Stimulated activated CD4-positive, alpha-beta T cell treated with anti-CD3 and anti-CD28 coated beads, Interleukin-15, amount 100 ng/mL, for 24 hours (primary cell): ENCODE results near the gene CFAP73.
"Not testable (repeated sequence)": the region's sequence is repeated elsewhere in the genome, so short reads cannot be mapped to it uniquely, and the experiment has no call there.

Experiments used
- DNase-seq: peaks from one replicate; pipeline ENCODE4 v3.0.0-alpha.2; 2020

CFAP73 gene

DNA sequence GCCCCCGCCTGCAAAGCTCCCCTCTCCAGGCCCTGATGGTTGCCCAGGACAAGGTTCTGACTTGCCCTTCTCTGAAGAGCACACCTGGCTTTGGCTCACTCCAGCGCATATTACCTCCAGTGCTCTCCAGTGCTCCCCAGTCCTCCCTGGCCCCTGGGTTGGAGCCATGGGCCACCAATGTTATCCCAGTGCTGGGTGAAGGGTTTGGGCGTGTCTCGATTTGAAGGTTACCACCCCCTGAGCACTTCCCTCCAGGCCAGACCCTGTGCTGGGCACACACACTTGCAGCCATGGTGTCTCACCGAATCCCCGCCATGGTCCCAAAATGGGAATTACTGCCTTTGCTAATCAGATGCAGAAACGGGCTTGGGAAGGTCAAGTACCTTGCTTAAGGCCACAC is 47.1 kb downstream of the CFAP73 start:
- no peak for DNase-seq

DNA sequence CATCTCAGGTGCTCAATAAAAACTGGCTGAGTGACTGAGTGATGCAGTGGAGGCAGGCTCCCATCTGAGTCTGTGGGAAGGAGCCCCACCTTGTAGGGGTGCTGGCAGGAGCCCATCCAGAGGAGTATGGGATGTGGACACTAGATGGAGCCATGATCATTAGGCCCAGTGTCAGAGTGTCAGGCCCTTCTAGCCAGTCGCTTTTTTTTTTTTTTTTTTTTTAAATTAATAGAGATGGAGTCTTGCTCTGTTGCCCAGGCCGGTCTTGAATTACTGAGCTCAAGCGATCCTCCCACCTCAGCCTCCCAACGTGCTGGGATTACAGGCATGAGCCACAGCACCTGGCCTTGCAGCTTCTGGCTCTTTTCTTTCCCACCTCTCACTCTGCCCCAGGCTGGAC is 47.5 kb downstream of the CFAP73 start:
- DNase-seq, result peak; percentile 68

DNA sequence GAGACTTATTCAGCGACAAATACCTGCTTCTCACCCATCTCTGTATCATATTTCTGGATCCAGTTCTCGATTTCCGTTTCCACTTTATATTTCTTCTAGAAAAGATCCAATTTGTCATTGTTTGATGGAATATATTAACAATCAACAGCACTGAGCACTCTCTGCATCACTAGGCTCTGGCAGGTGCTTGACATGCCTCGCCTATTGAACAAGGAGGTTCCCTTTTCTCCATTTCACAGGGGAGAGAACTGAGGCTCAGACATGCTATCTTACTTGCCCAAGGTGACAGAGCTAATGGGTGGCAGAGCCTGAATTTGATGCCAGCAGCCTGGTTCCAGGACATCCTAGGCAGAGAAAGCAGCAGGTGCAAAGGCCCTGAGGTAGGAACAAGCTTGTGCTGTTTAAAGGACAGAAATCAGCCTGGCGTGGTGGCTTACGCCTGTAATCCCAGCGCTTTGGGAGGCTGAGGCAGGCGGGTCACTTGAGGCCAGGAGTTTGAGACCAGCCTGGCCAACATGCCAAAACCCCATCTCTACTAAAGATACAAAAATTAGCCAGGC is 48.1 kb downstream of the CFAP73 start:
- no peak for DNase-seq

DNA sequence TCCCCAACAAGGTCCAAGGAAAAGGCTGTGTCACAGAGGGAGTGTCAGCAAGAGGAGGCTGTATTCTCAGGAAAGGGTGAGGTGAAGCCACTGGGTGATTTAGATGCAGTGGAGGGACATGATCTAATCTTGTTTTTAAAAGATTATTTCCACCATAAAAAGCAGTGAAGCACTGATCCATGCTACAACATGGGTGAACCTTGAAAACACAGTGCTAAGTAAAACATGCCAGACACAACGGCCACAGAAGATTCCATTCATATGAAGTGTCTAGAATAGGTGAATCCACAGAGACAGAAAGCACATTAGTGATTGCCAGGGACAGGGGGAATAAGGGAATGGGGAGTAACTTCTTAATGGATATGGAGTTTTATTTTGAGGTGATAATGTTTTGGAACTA is 48.8 kb downstream of the CFAP73 start:
- DNase-seq, result no peak

DNA sequence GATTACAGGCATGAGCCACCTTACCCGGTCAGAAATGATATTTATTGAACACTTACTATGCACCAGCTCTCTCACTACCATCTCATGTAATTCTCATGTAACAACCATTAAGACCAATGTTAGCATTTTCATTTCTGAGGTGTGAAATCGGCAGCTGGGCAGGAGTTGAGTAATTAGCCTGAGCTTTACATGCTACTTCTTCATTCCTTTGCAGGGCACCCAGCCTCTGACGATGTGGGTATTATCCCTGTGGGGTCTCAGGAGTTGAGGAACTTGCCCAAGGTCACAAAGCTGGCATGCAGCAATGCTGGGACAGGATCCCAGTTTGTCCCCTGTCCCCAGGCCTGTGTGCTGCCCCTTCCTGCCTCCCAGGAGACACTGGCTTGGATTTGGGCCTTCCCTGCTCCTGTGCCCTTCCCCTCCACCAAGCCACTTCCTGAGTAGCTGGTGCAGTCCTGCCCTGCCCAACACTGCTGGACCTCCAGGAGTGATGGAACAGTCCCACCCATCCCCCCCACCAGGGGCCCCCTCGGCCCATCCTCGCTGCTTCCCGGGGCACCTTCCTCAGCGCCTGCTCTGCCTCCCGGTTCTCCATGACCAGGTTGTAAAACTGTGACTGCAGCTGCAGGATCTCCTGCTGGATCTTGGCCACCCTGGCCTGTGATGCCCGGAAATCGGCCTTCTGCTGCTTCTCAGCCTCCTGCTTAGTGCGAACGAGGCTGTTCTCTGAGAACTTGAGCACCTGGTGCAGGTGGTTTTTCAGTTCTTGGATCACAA is 50.7 kb downstream of the CFAP73 start:
- no peak for DNase-seq

DNA sequence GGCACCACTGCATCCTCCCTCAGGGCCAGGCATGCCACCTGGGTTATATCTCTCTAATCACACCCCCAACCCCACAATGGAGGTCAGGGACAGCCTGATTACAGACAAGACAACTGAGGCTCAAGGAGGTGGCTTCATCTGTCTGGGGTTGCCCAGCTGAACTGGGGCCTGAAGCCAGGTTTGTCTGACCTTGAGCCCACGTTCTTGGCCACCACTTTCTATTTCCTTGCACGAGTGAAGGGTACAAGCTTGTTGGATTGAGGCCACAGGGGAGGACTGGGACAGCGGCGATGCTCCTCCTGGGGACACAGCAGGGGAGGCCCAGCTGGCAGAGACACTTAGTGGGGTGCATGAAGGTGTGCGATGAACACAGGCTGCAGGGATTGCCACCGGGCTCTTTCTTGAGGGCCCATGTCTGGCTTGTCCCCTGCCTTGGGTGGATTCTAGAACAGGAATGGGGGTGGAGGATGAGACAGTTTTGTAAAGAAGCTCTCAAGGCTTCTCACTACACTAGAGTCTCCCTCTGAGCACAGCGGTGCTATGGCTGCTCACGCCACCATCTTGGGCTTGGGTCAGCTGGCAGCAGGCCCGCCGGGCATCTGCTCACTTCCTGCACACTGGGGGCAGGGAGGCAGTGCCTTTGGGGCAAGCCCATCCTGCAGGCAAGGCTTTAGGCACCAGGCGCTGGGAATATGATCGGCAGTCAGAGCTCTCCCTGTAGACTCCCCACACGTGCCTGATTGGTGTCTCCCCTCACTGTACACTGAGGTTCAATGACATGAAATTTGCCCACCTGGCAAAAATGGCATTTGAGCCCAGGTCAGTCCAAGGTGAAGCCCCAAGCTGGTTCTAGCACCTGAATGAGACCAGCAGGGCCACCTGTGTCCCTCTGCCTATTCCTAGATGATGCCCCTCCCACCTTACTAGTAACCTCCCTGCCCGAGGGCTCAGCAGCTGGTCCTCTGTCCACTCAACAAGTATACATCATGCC is 52.0 kb downstream of the CFAP73 start:
- DNase-seq, result no peak

DNA sequence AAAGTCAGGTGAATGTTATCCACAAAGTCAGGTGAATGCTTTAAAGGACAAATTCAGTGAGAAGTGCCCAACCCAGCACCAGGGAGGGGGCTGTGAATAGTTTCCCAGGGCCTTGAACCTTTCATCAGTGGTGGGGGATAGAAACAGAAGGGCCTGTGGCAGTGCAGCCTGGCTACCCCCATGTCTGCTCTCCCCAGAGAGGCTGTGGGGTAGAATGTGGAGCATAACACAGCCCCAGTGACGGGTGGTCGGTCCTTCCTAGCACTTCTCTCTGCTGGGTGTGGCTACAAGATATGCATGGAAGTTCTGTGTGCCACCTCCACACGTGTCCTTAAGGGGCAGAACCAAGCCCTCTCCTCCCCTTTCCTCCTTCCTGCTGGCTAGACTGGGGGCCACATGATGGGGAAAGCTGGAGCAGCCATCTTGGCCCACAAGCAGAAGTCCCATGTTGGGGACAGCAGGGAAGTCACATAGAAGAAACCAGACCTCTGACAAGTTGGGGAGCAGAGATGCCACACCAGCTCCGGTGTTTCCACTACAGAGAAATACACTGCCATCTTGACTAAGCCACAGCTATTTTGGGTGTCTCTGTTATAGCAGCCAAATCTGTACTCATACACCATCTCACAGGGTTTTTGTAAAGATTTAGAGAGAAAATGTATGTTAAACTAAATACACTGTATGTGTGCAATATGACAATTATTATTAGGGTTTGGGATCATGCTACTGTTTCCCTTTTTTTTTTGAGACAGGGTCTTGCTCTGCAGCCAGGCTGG is 53.0 kb downstream of the CFAP73 start:
- no peak for DNase-seq

DNA sequence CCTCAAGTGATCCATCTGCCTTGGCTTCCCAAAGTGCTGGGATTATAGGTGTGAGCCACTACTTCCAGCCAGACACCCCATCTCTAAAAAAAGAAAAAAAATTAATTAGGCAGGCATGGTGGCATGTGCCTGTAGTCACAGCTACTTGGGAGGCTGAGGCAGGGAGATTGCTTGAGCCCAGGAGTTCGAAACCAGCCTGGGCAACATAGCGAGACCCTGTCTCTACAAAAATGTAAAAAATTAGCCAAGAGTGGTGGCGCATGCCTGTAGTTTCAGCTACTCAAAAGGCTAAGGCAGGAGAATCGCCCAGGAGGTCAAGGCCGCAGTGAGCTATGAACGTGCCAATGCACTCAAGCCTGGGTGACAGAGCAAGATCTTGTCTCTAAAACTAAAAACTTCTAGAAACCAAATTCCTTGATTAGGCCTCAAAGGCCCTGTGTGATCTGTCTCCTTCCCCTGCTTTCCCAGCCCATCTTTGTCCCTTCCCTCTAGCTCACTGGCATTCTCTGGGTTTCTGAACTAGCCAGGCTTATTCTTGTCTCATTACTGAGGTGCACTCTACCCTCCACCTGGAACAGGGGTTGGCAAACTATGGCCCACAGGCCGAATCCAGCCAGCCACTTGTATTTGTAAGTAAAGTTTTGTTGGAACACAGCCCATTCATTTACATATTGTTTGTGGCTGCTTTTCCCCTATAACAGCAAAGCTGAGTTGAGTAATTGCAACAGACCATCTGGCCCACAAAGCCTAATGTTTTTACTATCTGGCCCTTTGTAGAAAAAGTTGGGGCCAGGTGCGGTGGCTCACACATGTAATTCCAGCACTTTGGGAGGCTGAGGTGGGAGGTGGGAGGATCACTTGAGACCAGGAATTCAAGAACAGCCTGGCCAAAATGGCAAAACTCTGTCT is 54.6 kb downstream of the CFAP73 start:
- DNase-seq, result no peak

DNA sequence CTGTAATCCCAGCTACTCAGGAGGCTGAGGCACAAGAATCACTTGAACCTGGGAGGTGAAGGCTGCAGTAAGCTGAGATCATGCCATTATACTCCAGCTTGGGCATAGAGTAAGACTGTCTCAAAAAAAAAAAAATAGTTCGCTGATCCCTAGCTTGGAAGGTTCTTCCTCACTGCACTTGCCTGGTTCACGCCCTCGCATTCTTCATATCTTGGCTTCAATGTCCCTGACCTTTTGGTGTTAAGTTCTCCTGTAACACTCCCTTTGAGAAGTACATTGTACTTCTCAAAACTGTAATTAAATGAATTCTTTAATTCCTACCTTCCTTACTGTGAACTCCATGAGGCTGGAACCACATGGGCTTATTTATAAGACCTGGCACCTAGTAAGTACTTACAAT is 55.3 kb downstream of the CFAP73 start:
- DNase-seq, result no peak

DNA sequence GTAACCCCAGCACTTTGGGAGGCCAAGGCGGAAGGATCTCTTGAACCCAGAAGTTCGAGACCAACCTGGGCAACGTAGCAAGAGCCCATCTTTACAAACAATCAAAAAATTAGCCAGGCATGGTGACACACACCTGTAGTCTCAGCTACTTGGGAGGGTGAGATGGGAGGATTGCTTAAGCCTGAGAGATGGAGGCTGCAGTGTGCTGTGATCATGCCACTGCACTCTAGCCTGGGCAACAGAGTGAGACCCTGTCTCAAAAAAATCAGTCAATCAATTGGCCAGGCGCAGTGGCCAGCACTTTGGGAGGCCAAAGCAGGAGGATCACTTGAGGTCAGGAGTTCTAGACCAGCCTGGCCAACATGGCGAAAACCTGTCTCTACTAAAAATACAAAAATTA is 57.3 kb downstream of the CFAP73 start:
- not testable (repeated sequence) for DNase-seq

DNA sequence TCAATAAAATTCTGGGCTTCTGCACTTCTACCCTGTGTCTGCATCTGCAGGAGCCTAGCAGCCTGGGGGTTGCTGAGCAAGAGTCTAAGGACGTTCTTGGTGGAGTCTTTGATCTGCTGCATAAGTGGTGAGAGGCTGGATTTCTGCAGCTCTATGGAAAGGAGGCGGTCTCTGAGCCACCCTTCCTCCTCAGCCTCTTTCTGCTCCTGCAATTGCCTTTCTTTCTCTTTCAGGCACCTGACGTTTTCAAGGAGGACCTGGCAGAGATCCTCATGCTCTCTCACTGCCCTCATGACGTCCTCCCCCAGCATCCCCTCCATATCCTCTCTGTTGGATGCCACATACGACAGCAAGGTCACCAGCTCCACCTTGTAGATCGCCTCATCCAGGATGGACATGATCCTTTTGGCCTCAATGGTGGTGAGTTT is 58.1 kb downstream of the CFAP73 start:
- DNase-seq, result no peak

DNA sequence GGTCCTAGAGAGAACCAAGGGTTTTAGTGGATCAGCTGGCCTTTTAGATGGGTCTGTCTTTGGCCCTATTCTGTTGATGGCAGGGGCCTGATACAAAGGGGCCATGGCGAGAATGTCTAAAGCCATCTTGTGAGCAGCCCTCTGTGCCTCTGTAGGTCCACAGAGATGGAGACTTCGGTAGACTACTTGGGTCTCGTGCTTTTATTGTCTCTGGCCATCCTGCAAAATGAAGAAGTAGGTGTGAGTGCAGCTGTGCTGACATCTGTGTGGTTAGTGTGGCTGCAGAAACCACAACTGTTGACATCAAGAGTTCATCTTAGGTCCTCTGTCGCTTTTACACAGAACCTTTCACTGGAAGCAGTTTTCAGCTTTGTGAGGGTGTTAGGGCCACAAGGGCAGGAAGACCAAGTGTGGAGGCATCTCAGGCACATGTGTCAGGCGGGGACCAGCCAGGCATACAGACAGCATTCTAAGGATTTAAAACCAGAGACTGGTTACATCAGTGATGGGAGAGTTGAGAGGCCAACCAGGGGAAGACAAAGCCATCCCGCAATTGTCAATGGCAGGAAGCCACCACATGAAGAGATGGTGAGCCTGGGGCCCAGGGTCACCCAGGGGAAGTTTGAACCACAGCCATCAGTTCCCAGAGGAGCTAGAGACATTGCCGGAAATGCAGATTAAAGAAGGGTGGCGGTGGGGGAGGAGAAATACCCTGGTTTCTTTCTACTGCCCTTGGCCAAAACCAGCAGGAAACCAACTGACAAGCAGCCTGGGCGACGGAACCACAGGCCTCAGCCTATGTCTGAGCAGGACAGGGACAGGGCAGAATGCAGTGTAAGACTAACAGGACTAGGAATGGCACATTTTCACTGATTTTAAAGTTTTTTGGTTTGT is 58.8 kb downstream of the CFAP73 start:
- DNase-seq, result peak; percentile 68
